Measurements from ENCODE around the gene MYLK. TPM values are rescaled to one million over a fixed set of nuclear protein-coding genes. Genes with fewer than 3 reads are reported as not detected.
A peak's percentile ranks its signal among the peaks of the same experiment; 100 is the strongest.

The MYLK gene
- polyA plus RNA-seq, 6 donors from 2014 or later: 0.93 to 5.7 (median 2.1) TPM

DNA sequence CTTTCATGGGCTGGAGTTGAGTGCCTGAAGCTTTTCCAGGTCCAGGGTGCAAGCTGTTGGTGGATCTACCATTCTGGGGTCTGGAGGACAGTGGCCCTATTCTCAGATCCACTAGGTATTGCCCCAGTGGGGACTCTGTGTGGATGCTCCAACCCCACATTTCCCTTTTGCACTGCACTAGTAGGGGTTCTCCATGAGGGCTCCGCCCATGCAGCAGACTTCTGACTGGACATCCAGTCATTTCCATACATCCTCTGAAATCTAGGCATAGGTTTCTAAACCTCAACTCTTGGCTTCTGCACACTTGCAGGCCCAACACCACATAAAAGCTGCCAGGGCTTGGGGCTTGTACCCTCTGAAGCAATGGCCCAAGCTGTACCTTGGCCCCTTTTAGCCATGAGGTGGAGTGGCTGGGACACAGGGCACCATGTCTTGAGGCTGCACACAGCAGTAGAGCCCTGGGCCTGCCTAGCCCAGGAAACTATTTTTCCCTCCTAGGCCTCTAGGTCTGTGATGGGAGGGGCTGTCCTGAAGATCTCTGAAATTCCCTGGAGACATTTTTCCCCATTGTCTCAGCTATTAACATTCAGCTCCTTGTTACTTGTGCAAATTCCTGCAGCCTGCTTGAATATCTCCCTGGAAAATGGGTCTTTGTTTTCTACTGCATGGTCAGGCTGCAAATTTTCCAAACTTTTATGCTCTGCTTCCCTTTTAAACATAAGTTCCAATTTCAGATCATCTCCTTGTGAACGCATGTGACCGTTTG lies 293.3 kb downstream of the MYLK start:
- H3K36me3 Mint-ChIP-seq: peaks cover 35 to 44% of the 10 kb centered on the region in 2 donors
- peak overlapping the region in 2 of 6 donors; percentile 15 to 80 for H3K27ac Mint-ChIP-seq
- peaks cover 9 to 41% (median 32%) of the 10 kb centered on the region in 7 donors for H3K9me3 Mint-ChIP-seq
- no peak for ATAC-seq (ENCODE audit: low read depth in 2 of 2)
- peak overlapping the region in 1 of 8 donors; percentile 3 for H3K4me3 Mint-ChIP-seq
- H3K27me3 Mint-ChIP-seq: no peaks in the 10 kb centered on the region
- DNase-seq: no peak
- peaks cover 0 to 6% (median 0%) of the 10 kb centered on the region in 3 donors for H3K4me1 Mint-ChIP-seq

DNA sequence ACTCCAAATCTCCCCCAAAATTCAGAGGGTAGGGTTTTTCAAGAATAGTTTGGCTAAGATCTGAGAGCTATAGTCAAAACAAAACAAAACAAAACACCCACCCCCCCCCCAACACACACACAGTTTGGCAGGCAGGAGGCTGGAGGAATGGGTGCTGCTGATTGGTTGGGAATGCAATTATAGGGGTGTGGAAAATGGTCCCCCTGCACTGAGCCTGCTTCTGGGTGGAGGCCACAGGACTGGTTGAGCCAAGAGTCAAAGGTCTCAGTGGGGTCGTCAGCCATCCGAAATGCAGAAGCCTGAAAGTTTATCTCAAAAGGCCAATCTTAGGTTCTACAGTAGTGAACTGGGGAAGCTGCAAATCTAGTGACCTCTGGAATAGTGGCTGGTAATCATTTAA lies 296.7 kb downstream of the MYLK start:
- Mint-ChIP-seq H3K27ac (no peak overlapping the region), H3K36me3 (peaks cover 29 to 37% of the 10 kb centered on the region in 2 donors), H3K27me3 (no peaks in the 10 kb centered on the region), H3K4me3 (peak overlapping the region in 3 of 8 donors; percentile 16 to 57 (median 51)), H3K9me3 (peaks cover 8 to 35% (median 30%) of the 10 kb centered on the region in 7 donors), H3K4me1 (peaks cover 9 to 23% (median 18%) of the 10 kb centered on the region in 3 donors)
- DNase-seq (no peak), ATAC-seq (ENCODE audit: low read depth in 2 of 2) (no peak)

DNA sequence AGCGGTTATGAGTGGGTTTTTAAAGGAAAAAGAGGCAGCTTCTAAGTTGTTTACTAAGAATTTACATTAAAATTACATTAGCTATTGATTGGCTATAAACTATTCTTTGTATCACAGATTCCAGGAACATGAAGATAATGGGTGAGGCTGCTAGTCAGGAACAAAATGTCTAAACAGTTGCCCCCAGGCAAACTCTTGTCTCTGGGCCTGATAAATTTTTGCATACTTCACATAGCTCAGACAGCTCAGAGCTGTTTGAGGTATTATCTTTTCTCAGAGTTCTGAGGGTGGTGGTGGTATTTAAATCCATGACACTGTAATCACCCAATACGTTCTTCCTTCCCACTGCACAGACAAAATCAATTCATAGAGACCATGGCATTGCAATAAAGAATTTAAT lies 297.2 kb downstream of the MYLK start:
- ATAC-seq (ENCODE audit: low read depth in 2 of 2) (no peak), DNase-seq (no peak)
- H3K4me1 Mint-ChIP-seq: peaks cover 12 to 27% (median 22%) of the 10 kb centered on the region in 3 donors
- H3K27ac Mint-ChIP-seq: no peak overlapping the region
- no peaks in the 10 kb centered on the region for H3K27me3 Mint-ChIP-seq
- H3K4me3 Mint-ChIP-seq: peak overlapping the region in 3 of 8 donors; percentile 16 to 51 (median 16)
- H3K9me3 Mint-ChIP-seq: peaks cover 8 to 30% (median 27%) of the 10 kb centered on the region in 7 donors
- H3K36me3 Mint-ChIP-seq: peaks cover 25 to 34% of the 10 kb centered on the region in 2 donors

DNA sequence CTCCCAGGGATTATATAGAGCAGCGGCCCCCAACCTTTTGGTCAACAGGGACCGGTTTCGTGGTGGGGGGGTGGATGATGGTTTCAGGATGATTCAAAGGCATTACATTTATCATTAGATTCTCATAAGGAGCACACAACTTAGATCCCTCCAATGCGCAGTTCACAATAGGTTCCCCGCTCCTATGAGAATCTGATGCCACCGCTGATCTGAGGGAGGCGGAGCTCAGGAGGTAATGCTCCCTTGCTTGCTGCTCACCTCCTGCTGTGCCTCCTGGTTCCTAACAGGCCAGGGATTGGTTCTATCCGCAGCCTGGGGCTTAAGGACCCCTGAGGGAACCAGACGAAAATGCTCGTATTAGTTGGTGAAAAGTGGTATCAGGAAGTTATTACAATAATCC lies 298.0 kb downstream of the MYLK start:
- no peak overlapping the region for H3K27ac Mint-ChIP-seq
- H3K27me3 Mint-ChIP-seq: no peaks in the 10 kb centered on the region
- DNase-seq: no peak
- no peak overlapping the region for H3K4me3 Mint-ChIP-seq
- H3K9me3 Mint-ChIP-seq: peaks cover 5 to 23% (median 19%) of the 10 kb centered on the region in 7 donors
- H3K36me3 Mint-ChIP-seq: peaks cover 17 to 32% of the 10 kb centered on the region in 2 donors
- no peak for ATAC-seq (ENCODE audit: low read depth in 2 of 2)
- peaks cover 12 to 30% (median 27%) of the 10 kb centered on the region in 3 donors for H3K4me1 Mint-ChIP-seq

DNA sequence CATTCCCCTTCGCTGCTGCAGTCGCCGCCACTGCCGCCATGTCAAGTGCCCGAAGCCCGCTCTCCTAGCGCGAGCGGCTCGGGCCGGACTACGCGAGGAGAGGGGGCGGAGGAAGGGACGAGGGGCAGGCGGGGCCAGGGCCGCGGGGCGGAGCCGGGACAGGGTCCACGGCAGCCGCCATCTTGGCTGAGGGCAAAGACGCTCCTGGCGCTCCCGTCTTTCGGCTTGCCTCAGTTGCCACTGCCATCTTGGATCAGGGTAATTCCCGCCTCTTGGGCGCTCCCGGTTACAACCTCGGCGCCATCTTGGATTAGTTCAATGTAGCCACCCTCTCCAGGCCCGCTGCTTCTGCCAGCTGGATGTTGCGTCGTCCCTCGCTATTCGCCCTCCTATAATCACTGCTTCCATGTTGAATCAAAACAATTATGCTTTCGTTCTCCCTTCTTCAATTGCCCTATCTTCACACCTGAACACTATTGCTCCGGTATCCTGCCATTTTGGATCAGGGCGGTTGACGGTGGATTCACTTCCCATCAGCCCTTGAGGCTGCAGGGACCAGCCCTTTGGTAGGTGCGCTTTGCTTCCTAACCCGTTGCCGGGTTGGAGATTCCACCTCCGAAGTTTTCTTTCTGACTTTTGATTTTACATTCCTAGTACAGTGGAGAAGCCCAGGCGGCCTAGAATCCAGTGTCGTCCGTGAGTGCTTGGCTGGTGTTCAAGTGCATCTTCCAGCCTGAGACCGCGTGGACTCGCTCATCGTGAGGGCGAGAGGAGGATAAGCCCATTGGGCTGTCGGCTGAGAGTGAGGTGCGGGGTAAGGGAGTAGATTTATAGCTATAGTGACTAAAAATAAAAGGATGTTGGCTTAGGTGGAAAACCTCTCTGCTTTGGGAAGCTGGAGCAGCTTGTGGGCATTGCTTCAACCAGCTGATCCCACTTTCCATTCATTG lies 298.9 kb downstream of the MYLK start, which contains the start of gene HACD2:
Gene HACD2 (minus strand): TSS at position 66 of the 950 bp plus-strand sequence. CDS start 26 bp downstream, at position 40.
- peak; percentile 91 for ATAC-seq (ENCODE audit: low read depth in 2 of 2)
- Mint-ChIP-seq H3K4me1 (peaks cover 12 to 31% (median 28%) of the 10 kb centered on the region in 3 donors), H3K27me3 (no peaks in the 10 kb centered on the region), H3K36me3 (peaks cover 16 to 28% of the 10 kb centered on the region in 2 donors), H3K9me3 (peaks cover 5 to 16% (median 12%) of the 10 kb centered on the region in 7 donors), H3K27ac (peak within 1 kb of the TSS in 5 of 6 donors; percentile 85 to 96 (median 90)), H3K4me3 (peak within 1 kb of the TSS in 4 of 8 donors; percentile 91 to 96 (median 94))
- peak; percentile 94 for DNase-seq

DNA sequence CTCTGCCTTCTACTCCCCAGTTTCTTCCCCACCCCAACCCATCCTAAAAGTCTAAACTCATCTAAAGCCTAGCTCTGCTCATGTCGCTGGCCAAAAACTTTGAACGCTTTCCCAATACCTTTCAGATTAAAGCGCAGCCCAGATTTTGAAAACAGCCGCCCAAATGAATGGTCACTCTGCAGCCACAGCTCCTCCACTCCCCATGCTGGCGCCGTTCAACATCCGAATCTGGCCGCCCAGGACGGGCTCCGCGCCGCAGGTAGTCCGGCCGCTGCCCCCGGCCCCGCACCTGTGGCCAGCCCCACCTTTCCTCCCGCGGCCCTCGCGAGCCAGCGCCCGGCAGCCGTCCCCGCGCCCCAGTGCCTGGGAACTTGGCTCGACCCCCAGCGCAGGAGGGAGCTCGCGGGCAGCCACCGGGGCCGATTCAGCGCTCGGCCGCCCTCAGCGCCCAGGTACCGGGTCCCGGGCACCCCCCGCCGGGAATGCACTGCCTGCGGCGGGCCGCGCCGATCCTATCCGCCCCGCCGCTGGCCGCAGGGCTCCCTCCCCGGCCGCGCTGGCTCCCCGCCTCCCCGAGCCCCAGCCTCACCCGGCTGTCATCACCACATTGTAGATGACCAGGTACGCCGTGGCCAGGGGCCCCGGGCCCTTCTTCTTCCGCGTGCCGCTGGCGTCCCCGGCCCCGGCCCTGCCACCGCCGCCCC lies 299.7 kb downstream of the MYLK start:
- Mint-ChIP-seq H3K27me3 (no peaks in the 10 kb centered on the region), H3K9me3 (peaks cover 0 to 8% (median 4%) of the 10 kb centered on the region in 7 donors), H3K4me1 (peaks cover 12 to 32% (median 31%) of the 10 kb centered on the region in 3 donors), H3K27ac (peak overlapping the region in 5 of 6 donors; percentile 85 to 96 (median 90)), H3K36me3 (peaks cover 8 to 21% of the 10 kb centered on the region in 2 donors), H3K4me3 (peak overlapping the region in 4 of 8 donors; percentile 91 to 96 (median 94))
- ATAC-seq (ENCODE audit: low read depth in 2 of 2) (peak; percentile 18 to 20), DNase-seq (no peak)

DNA sequence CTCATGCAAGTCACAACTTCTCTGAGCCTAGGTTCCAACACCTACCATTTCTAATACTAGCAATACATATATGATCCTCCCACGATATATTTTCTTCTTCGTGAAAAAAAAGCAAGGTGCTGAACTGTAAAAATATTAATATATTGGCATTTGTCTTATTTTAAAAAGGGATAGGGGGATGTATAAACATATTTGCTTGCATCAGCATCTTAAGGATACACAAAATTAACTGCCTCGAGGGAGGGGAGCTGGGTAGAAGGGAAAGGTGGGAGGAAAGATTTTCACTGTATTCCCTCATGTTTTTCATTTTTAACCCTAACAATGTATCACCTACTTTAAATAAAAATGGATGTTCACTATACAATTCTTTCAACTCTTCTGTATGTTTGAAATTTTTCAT lies 300.6 kb downstream of the MYLK start:
- no peak for DNase-seq
- no peak for ATAC-seq (ENCODE audit: low read depth in 2 of 2)
- Mint-ChIP-seq H3K27ac (peak overlapping the region in 4 of 6 donors; percentile 16 to 91 (median 89)), H3K9me3 (peaks cover 0 to 4% (median 0%) of the 10 kb centered on the region in 7 donors), H3K4me3 (peak overlapping the region in 5 of 8 donors; percentile 48 to 96 (median 94)), H3K36me3 (peaks cover 7 to 17% of the 10 kb centered on the region in 2 donors), H3K4me1 (peaks cover 12 to 34% (median 32%) of the 10 kb centered on the region in 3 donors), H3K27me3 (no peaks in the 10 kb centered on the region)

DNA sequence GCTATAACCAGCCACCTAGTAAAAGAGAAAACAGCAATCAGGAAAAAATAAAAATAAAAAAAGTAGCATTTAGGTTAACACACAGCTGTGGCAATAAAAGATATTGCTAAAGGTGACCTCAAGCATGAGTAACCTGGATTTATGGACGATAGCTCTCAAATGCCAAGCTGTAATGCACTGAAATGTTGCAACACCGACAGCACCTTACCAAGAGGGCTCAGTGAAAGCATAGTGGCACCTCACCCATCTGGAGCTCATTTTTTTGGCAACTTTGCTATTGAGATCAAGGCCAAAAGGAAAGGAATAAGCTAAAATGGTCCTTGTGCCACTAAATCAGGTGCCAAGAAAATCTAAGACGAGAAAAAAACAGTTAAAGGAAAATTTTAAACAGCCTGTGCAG lies 301.8 kb downstream of the MYLK start:
- H3K9me3 Mint-ChIP-seq: peaks cover 0 to 3% (median 0%) of the 10 kb centered on the region in 7 donors
- H3K27me3 Mint-ChIP-seq: no peaks in the 10 kb centered on the region
- H3K4me3 Mint-ChIP-seq: peak overlapping the region in 1 of 8 donors; percentile 51
- H3K36me3 Mint-ChIP-seq: peaks cover 4 to 9% of the 10 kb centered on the region in 2 donors
- H3K27ac Mint-ChIP-seq: peak overlapping the region in 1 of 6 donors; percentile 16
- ATAC-seq (ENCODE audit: low read depth in 2 of 2) (no peak), DNase-seq (no peak)
- H3K4me1 Mint-ChIP-seq: peaks cover 17 to 45% (median 35%) of the 10 kb centered on the region in 3 donors

DNA sequence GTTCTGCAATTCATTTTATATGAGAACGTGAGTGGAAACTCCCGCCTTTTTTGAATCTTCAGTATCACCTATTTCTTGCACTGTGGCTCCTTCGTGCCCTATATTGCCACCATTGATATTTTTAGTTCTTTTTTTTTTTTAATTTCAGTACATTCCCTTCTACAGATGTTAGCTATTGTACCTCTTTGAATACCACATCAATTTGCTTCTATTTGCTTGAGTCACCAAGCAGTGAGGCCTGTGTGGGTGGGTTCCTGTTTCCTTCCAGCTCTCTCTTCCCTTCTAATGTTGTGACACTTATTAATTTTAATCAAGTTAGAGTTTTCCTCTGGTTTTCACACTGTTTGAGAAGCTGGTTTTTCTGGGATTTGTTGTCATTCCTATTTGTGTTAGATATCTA lies 308.0 kb downstream of the MYLK start:
- peak; percentile 96 for ATAC-seq (ENCODE audit: low read depth in 2 of 2)
- peak overlapping the region; percentile 1 to 77 (median 51) for H3K4me3 Mint-ChIP-seq
- H3K27ac Mint-ChIP-seq: peak overlapping the region in 5 of 6 donors; percentile 35 to 94 (median 77)

DNA sequence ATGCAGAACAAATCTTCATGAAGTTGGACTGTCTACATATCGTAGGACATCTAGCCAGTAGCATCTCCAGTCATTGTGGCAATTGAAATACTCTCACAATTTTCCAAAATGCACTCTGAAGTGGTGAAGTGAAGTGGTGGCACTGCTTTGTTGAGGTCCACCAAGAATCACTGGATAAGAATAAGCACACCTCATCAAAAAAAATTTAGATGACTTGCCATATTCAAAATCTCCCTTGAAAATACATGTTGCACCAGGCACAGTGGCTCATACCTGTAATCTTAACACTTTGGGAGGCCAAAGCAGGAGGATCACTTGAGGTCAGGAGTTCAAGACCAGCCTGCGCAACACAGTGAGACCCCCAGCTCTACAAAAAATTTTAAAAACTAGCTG lies 312.2 kb downstream of the MYLK start:
- DNase-seq (no peak), ATAC-seq (ENCODE audit: low read depth in 2 of 2) (no peak)
- Mint-ChIP-seq H3K4me3 (no peak overlapping the region), H3K27ac (peak overlapping the region in 1 of 6 donors; percentile 24), H3K4me1 (peaks cover 27 to 43% (median 36%) of the 10 kb centered on the region in 3 donors), H3K27me3 (no peaks in the 10 kb centered on the region), H3K9me3 (no peaks in the 10 kb centered on the region), H3K36me3 (peaks cover 8 to 14% of the 10 kb centered on the region in 2 donors)

More for the DNA sequence above, 308.0 kb downstream of the MYLK start:
- H3K4me1 Mint-ChIP-seq: peaks cover 31 to 47% (median 47%) of the 10 kb centered on the region in 3 donors
- DNase-seq: peak; percentile 58
- peaks cover 2 to 4% of the 10 kb centered on the region in 2 donors for H3K36me3 Mint-ChIP-seq
- no peaks in the 10 kb centered on the region for H3K27me3 Mint-ChIP-seq
- H3K9me3 Mint-ChIP-seq: no peaks in the 10 kb centered on the region

DNA sequence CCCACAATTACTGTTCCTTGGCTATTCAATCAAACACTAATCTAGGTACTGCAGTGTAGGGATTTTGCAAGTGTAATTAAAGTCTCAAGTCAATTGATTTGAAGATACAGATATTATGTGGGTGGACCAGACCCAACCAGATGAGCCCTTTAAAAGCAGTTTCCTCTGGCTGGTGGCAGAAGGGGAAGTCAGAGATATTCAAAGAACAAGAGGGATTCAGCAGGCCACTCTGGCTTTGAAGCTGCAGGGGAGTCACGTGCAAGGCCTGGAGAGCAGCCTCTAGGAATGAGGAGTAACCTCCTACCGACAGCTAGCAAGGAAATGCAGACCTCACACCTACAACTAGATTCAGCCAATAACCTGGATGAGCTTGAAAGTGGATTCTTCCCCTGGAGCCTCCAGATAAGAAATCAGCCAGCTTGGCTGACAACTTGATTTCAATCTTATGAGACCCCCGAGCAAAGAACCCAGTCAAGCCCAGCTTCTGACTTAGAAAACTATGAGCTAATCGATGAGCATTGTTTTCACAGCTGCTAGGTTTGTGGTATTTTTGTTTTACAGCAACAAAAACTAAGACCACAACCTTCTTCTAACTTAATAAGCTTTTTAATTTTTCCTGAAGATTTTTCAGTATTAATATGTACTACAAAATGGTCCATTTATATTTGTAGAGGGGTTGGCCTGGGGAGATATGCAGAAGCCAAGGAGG lies 312.7 kb downstream of the MYLK start:
- DNase-seq: no peak
- ATAC-seq (ENCODE audit: low read depth in 2 of 2): no peak

DNA sequence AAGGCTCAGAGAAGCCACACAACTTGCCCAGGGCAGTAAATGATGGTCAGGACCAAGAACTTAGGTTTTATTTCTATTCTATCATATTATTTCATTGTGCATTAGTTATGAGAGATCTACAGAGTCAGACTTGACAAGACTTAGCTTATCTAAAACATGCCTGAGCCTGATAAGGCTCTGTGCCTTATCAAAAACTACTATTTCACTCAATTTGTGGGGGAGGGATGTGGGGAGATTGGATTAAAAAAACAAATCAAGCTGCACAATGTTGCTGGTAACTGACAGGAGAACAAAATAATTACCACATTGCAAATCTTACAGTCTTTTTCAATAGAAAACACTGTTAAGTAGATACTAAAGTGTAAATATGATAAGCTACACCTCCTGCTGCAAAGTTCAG lies 315.3 kb downstream of the MYLK start:
- H3K4me1 Mint-ChIP-seq: peaks cover 9 to 29% (median 19%) of the 10 kb centered on the region in 3 donors
- peaks cover 16 to 17% of the 10 kb centered on the region in 2 donors for H3K36me3 Mint-ChIP-seq
- no peak overlapping the region for H3K4me3 Mint-ChIP-seq
- no peaks in the 10 kb centered on the region for H3K9me3 Mint-ChIP-seq
- no peak for ATAC-seq (ENCODE audit: low read depth in 2 of 2)
- H3K27ac Mint-ChIP-seq: peak overlapping the region in 1 of 6 donors; percentile 75
- DNase-seq: no peak
- H3K27me3 Mint-ChIP-seq: no peaks in the 10 kb centered on the region

More for the DNA sequence above, 312.7 kb downstream of the MYLK start:
- Mint-ChIP-seq H3K4me3 (peak overlapping the region in 3 of 8 donors; percentile 19 to 62 (median 22)), H3K4me1 (peaks cover 21 to 38% (median 31%) of the 10 kb centered on the region in 3 donors), H3K27ac (peak overlapping the region in 2 of 6 donors; percentile 41 to 69), H3K9me3 (no peaks in the 10 kb centered on the region), H3K36me3 (peaks cover 8 to 14% of the 10 kb centered on the region in 2 donors), H3K27me3 (no peaks in the 10 kb centered on the region)

Measured in naive B cell (primary cell).